ELR (cell line): Measurements from ENCODE around the gene GGT5.
A peak's percentile ranks its signal among the peaks of the same experiment; 100 is the strongest.
"Not testable (repeated sequence)": the region's sequence is repeated elsewhere in the genome, so short reads cannot be mapped to it uniquely, and the experiment has no call there.

Source experiments
- DNase-seq: peaks from one replicate; pipeline ENCODE4 v3.0.0-alpha.2; 2015; ENCODE audit warnings: low read depth

GGT5 gene

GRCh38 chr22:24262185-24262749, 17.4 kb upstream of the GGT5 start:
- DNase-seq, result not testable (repeated sequence)

DNA sequence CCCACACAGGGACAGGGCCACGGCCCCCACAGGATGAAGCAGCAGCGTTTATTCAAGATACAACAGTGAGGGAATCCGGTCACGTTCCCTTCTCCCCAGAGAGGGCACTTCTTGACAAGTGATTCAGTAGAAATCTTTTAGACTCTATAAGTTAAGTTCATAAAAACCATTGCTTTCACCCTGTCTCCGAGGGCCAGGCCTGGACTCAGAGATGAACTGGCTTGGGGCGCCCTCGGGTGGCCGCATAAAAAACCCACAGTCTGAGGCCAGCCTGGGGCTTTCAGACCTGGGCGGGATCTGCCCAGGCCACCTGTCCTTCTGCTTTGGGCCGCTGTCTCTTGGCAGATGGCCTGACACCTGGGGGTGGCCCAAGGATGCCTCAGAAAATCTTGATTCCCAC, 14.6 kb upstream of the GGT5 start:
- DNase-seq, result peak; percentile 87

- not testable (repeated sequence) for DNase-seq
These were observed 11.9 kb upstream of the GGT5 start for GRCh38 chr22:24256736-24257135.

DNA sequence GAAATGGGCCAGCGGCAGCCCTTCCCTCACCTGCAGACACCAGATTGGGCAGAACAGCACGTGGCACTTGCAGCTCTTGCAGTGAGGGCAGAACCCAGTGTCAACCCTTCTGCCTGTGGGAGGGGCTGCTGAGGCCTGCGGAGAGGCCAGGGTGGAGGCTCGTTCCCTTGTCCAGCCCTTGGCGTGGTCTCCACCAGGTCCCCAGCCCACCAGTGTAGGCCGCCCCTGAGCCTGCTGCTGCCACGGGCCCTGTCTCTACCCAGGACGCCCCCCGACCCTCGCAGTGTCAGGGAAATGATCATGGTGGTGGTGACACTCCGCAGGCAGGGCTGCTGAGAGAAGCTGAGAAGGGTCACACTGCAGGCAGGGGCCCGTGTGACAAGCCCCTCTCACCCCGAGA, 11.3 kb upstream of the GGT5 start:
- DNase-seq, result not testable (repeated sequence)

GRCh38 chr22:24253126-24253525, 8.2 kb upstream of the GGT5 start:
- not testable (repeated sequence) for DNase-seq

DNA sequence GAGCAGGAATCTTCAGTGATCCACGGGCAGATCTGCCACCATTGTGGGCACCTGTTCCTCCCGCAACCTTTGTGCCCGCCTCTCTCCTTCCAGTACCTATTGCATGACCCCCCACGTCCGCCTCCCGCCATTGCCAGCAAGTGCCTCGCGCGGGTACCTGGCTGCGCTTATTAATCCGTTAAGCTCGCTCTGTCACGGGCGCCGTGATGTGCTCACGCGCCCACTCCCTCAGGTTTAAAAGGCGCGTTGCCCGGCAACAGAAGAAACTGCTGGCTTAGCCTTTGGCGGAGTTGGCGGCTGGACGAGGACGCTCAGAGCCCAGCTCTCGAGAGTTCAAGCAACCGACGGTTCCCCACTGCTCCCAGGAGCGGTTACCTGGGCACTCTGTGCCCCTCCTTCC, 6.4 kb upstream of the GGT5 start:
- DNase-seq, result not testable (repeated sequence)

DNA sequence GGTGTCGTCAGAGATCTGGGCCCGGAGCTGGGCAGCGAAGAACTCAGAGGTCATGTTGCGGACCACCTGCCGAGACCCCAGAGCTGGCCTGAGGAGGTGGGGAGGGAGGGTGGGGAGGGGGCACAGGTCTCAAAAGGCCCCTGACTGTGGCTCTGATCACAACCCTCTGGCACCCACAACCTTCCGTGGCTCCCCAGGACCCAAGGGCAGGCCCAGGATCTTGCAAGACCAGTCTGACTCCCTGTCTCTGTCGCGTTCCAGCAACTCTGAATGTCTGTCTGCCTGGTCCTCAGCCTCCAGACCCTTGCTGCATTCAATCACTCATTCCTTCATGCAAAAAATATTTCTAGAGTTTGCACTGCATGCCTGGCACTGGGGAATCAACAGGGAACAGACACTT, 4.5 kb upstream of the GGT5 start:
- not testable (repeated sequence) for DNase-seq

DNA sequence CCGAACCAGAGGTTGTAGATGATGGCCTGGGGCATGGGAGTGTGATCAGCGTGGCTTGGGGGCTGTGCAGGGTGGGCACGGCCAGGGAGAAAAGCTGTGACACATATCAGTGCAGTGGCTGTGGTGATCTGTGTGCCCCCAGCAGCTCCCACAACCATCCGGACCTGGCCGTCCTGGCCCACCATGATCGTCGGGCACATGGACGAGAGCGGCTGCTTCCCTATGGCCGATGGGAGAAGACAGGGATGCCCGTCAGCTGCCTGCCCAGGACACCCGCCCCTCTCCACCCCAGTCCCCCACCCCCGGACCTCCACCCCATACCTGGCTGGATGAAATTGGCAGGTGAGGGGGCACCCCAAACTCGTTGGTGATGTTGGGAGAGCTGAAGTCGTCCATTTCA, 3.7 kb upstream of the GGT5 start:
- not testable (repeated sequence) for DNase-seq

GRCh38 chr22:24247564-24248344, 2.9 kb upstream of the GGT5 start:
- DNase-seq, result peak; percentile 93

- peak; percentile 27 for DNase-seq
These were observed 2.2 kb upstream of the GGT5 start for GRCh38 chr22:24247011-24247507.

DNA sequence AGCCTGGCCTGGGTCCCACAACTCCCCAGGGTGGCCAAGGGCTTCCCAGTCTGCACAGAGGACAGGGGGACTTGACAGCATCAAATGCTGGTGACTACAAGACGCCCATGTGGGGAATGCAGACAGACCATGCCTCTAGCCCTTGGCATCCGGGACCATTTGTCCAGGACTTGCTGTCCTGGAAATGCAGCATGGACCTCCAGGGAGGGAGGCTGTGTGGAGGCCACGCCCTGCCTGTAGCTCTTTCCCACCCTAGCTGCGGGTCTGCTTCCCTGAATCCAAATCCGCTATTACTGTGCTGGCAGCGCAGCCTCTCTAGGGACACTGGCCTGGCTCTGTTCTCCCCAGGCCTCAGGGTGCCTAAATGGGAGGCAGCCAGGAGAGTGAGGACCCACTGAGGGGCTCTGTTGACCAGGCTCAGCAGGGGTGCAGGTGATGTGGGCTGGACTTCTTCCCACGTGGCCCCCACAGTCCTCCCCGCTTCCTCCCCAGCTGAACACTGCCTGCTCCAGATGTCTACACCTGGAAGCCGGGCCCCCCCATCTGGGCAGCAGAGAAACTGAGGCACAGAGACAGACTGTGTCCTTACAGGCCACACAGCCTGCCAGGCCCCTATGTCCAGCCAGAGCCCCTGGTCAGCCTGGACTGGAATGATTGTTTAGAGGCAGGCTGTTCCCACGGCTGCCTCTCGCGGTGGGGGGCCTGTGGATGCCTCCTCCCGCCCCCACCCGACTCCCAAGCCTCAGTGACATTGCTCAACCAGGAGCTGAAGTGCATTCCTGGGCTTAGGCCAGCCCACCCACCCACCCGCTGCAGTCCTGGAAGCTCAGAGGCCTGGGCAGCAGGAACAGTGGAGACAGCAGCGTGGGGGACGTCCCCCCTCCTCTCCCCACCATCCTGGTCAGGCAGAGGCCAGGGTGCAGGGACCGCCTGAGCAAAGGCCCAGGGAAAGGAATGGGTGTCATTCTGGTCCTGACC, 991 bp upstream of the GGT5 start:
- DNase-seq, result peak; percentile 10

- no peak for DNase-seq
These were observed 616 bp downstream of the GGT5 start for GRCh38 chr22:24244144-24244787.

DNA sequence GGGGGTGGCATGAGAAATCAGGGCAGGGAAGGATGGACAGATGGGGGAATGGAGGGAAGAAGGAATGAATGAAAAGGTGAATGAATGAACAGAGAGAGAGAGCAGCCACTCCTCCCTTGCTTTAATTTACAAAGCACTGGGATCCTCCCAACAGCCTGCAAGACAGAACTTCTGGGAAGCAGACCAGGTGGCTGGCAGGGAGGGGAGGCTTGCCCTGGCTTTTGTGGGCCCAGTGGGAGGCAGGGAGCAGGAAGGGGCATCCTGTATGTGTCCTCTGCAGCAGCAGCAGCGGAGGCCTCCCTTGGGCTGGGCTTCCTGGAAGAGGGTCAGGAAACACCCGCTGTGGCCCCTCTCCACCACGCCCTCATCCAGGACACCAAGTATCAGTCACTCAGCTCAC, 1.5 kb downstream of the GGT5 start:
- peak; percentile 10 for DNase-seq

DNA sequence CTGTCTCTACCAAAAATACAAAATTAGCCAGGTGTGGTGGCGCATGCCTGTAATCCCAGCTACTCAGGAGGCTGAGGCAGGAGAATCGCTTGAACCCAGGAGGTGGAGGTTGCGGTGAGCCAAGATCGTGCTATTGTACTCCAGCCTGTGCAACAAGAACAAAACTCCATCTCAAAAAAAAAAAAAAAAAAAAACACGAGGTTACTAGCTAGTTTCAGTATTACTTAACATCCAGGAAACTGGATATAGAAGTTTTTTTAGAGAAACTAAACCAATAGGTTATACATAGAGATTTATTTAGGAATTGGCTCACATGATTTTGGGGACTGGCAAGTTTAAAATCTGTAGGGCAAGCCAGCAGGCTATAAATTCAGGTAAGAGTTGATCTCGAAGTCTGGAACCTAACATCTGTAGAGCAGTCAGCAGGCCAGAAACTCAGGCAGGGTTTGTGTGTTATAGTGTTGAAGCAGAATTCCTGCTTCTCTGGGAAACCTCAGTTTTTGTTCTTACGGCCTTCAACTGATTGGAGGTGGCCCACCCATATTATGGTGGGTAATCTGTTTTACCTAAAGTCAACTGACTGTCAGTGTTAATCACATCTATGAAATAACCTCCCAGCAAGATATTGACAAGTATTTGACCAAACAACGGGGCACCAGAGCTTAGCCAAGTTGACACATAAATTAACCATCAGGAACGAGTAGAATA, 3.7 kb downstream of the GGT5 start:
- DNase-seq, result not testable (repeated sequence)

DNA sequence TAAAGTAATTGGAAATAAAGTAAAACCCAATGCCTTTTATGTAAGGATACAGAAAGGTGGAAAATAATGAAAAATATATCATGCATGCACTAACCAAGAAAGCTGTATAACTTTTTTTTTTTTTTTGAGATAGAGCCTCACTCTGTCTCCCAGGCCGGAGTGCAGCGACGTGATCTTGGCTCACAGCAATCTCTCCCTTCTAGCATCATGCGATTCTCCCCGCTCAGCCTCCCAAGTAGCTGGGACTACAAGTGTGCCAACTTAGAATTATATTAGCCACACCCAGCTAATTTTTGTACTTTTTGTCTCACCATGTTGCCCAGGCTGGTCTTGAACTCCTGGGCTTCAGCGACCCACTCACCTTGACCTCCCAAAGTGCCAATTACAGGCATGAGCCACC, 4.5 kb downstream of the GGT5 start:
- DNase-seq, result no peak

DNA sequence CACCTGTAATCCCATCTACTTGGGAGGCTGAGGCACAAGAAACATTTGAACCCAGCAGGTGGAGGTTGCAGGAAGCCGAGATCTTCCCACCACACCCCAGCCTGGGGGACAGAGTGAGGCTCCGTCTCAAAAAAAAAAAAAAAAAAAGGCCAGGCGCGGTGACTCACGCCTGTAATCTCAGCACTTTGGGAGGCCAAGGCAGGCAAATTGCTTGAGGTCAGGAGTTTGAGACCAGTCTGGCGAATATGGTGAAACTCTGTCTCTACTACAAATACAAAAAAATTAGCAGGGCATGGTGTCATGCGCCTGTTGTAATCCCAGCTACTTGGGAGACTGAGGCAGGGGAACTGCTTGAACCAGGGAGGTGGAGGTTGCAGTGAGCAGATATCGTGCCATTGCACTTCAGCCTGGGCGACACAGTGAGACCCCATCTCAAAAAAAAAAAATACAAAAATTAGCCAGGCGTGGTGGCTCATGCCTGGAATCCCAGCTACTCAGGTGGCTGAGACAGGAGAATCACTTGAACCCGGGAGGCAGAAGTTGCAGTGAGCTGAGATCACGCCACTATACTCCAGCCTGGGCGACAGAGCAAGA, 6.7 kb downstream of the GGT5 start:
- DNase-seq, result peak; percentile 8

- DNase-seq, result no peak
These were observed 8.2 kb downstream of the GGT5 start for GRCh38 chr22:24236656-24237055.

DNA sequence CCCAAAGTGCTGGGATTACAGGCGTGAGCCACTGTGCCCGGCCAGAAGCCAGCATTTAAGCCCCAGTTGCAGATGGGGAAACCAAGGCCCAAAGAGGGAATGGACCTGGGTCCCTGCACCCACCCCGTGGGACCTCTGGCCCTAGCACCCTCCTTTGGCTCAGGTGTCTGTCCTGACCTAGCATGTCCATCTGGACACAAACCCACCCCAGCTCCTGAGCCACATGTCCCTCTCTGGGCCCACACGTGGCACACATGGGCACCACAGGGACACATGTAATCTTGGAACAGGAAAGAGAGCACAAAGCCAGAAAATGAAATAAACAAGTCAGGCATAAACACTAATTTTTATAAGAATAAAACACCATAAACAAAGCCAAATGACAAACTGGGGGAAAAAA, 9.6 kb downstream of the GGT5 start:
- DNase-seq, result no peak

GRCh38 chr22:24233816-24234215, 11.1 kb downstream of the GGT5 start:
- DNase-seq, result no peak

DNA sequence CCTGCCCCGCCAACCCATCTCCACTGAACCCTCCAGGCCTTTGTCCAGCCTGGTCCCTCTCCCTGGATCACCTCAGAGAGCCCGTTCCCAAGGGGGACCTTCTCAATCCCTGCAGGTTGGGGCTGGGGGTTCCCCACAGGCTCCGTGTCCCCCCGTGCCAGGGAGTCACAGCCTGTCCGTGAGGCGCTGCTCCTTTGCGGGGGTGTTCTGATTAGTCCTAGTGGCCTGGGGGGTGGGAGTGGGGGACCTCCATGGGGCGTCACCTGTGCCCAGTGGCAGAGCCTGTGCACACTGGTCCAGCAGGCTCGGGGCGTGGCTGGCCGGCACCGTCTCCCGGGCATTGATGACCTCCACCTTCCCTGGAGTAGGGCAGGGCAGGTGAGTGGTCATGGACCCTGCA, 11.6 kb downstream of the GGT5 start:
- no peak for DNase-seq

DNA sequence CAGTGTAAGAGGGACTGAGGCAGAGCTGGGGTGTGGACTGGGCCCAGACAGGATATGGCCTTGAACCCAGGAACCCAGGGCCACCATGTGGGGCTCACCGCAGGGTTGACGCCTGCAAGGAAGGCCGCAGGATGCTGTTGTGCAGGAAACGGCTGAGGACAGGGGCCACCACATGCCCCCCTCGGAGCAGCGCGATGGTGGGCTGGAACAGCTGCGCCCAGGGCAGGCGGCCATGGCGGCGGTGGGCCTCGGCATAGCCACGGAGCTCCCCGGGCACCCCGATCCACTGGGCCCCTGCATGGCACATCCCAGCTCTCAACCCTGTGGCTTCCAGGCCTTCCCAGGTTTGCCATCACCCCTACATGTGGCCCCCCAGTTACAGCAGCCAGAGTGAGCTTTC, 12.2 kb downstream of the GGT5 start:
- no peak for DNase-seq
